ENCODE measurements around the gene SNX27.

DNA sequence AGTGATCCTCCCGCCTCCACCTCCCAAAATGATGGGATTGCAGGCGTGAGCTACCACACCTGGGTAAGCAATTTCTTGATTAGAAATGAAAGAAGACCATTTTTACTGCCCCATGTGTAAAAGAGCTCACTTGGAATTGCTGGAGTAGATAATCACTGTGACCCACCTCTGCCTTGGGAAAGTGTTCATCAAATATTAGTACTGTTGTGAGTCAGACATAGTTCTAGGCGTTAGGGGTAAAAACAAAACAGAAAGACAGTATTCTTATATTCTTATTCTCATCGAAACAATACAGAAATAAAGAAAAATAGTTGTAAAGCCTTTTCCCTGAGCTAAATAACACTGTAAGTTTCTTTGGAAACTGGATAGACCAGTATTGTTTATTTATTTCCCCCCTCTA lies 68.5 kb downstream of the SNX27 start:
- TF ChIP-seq, protein P1, sequence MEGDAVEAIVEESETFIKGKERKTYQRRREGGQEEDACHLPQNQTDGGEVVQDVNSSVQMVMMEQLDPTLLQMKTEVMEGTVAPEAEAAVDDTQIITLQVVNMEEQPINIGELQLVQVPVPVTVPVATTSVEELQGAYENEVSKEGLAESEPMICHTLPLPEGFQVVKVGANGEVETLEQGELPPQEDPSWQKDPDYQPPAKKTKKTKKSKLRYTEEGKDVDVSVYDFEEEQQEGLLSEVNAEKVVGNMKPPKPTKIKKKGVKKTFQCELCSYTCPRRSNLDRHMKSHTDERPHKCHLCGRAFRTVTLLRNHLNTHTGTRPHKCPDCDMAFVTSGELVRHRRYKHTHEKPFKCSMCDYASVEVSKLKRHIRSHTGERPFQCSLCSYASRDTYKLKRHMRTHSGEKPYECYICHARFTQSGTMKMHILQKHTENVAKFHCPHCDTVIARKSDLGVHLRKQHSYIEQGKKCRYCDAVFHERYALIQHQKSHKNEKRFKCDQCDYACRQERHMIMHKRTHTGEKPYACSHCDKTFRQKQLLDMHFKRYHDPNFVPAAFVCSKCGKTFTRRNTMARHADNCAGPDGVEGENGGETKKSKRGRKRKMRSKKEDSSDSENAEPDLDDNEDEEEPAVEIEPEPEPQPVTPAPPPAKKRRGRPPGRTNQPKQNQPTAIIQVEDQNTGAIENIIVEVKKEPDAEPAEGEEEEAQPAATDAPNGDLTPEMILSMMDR (IDR thresholded peaks at IDR 0.05; ENCODE audit: low read depth, low read length, missing input control), result no peak
- TF ChIP-seq SP1 (IDR thresholded peaks at IDR 0.05), result no peak
- TF ChIP-seq YY1 (IDR thresholded peaks at IDR 0.05), result no peak
- TF ChIP-seq REST (IDR thresholded peaks at IDR 0.05), result no peak
- no peak for TF ChIP-seq EGR1 (IDR thresholded peaks at IDR 0.05; ENCODE audit: low read depth in 2 of 2)
- TF ChIP-seq, protein P2, sequence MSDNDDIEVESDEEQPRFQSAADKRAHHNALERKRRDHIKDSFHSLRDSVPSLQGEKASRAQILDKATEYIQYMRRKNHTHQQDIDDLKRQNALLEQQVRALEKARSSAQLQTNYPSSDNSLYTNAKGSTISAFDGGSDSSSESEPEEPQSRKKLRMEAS (IDR thresholded peaks at IDR 0.05), result no peak
- no peak for TF ChIP-seq FOXA1 (IDR thresholded peaks at IDR 0.05)
- no peak for TF ChIP-seq RAD21 (IDR thresholded peaks at IDR 0.05)
- TF ChIP-seq TAF1 (conservative IDR thresholded peaks at IDR 0.05), result no peak
- TF ChIP-seq, protein P3, sequence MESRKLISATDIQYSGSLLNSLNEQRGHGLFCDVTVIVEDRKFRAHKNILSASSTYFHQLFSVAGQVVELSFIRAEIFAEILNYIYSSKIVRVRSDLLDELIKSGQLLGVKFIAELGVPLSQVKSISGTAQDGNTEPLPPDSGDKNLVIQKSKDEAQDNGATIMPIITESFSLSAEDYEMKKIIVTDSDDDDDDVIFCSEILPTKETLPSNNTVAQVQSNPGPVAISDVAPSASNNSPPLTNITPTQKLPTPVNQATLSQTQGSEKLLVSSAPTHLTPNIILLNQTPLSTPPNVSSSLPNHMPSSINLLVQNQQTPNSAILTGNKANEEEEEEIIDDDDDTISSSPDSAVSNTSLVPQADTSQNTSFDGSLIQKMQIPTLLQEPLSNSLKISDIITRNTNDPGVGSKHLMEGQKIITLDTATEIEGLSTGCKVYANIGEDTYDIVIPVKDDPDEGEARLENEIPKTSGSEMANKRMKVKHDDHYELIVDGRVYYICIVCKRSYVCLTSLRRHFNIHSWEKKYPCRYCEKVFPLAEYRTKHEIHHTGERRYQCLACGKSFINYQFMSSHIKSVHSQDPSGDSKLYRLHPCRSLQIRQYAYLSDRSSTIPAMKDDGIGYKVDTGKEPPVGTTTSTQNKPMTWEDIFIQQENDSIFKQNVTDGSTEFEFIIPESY (IDR thresholded peaks at IDR 0.05), result no peak
- no peak for TF ChIP-seq GABPA (IDR thresholded peaks at IDR 0.05 in 1 of 2, conservative IDR thresholded peaks at IDR 0.05 in 1 of 2)
- no peak for TF ChIP-seq ATF3 (IDR thresholded peaks at IDR 0.05)
- no peak for TF ChIP-seq JUND (IDR thresholded peaks at IDR 0.05)
- no peak for TF ChIP-seq HNF4A (conservative IDR thresholded peaks at IDR 0.05)
